ENCODE results near the gene MAPK12. TPM values are rescaled to one million over a fixed set of nuclear protein-coding genes. Genes with fewer than 3 reads are reported as not detected.

MAPK12 gene
- total and polyA plus RNA-seq, 9 of the 15 experiments (the other 6 are each of a cell fraction or from before 2014, with no cell fraction given): 0.79 to 71.5 (median 32.8) TPM

DNA sequence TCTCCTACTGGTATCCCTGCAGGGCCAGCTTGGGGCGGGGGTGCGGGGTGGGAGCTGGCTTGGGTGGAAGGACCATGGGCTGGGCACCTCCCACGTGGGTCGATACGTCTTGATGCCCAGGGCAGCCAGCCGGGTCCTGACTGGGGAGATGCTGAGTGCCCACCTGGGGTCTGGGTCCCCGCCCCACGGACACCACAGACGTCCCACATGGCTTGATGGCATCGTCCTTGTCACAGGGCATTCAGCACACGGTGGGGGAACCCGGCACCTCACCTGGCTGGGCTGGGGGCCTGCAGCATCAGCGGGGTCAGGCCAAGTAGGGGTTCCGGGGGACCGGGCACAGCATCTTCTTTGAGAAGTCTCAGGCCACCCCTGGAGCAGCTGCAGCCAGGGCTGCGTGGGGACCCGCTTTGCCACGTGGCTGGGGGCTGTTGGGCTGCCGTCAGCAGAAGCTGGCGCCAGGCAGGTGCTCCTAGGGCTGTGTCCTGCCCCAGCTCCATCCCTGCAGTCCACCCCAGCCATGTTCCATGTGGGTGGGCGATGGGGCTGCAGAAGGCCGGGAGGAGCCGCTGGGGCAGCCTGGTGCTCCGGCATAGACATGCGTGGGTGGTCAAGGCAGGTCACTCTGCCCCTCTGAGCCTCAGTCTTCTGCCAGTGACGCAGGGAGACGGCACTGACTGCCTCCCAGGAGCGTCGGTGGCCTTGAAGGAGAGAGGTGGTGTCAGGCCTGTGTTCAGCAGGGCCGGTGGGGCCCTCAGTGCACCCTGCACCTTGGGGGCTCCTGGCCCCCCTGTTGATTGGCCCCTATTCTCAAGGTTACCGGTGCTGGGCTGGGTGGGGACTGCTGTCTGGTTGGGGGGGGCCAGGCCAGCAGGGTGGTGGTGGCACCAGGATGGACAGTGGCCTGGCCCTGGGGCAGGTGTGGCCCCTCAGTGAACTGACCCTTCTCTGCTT is 52.3 kb downstream of the MAPK12 start:
- FAIRE-seq (no peak), ATAC-seq (peak; percentile 37), DNase-seq (ENCODE audit: extremely low read depth in 1 of 4, low spot score in 3 of 4) (no peak)
- Histone ChIP-seq H3K4me1 (replicated peaks in 1 of 2; ENCODE audit: control insufficient read depth in 2 of 2, insufficient read depth in 2 of 2, low read length in 2 of 2) (peaks cover 0 to 37% of the 10 kb centered on the region in 2 experiments; a peak in 2 of 5 replicates), H3K79me2 (ENCODE audit: control insufficient read depth, insufficient read depth, low read length) (peaks cover 4% of the 10 kb centered on the region; the same call in 1 of the 3 replicates), H3K9me1 (ENCODE audit: control insufficient read depth, insufficient read depth, low read length) (no peaks in the 10 kb centered on the region), H3K4me2 (ENCODE audit: insufficient read depth, low read length) (no peak overlapping the region), H3K4me3 (no peak overlapping the region), H3K9ac (ENCODE audit: insufficient read depth in 1 of 2, low read depth in 2 of 2, low read length in 2 of 2) (no peak overlapping the region; a peak in 1 of 4 replicates), H3K27ac (ENCODE audit: extremely low read depth, low read depth, low read length) (no peak overlapping the region), H2AFZ (ENCODE audit: low read depth, low read length) (no peak overlapping the region), H4K20me1 (replicated peaks; ENCODE audit: control insufficient read depth, insufficient read depth, low read length) (0 out of 2 replicates have a peak, but pooled peaks cover 3% of the 10 kb centered on the region), H3K27me3 (ENCODE audit: control insufficient read depth in 2 of 2, insufficient read depth in 2 of 2, low read length in 2 of 2) (no peaks in the 10 kb centered on the region), H3K9me3 (replicated peaks; ENCODE audit: control insufficient read depth, insufficient read depth, low read depth, low read length) (0 out of 2 replicates have a peak, but pooled peaks cover 2% of the 10 kb centered on the region), H3K36me3 (ENCODE audit: control insufficient read depth, insufficient read depth, low read length) (peaks cover 55% of the 10 kb centered on the region)
- WGBS (ENCODE audit: insufficient coverage, low coverage, missing lambda C conversion rate): 78% methylated on average over 10 of the region's 31 CpGs
- TF ChIP-seq FIP1L1 (IDR thresholded peaks at IDR 0.05; ENCODE audit: low read depth, low read length, poor library complexity, severe bottlenecking) (peak; percentile 26), U2AF1 (optimal IDR thresholded peaks at IDR 0.05; ENCODE audit: low read depth, low read length) (no peak), POLR2G (IDR thresholded peaks at IDR 0.05; ENCODE audit: low read depth, low read length) (peak; percentile 47), NCOR1 (IDR thresholded peaks at IDR 0.05) (no peak), HNRNPK (IDR thresholded peaks at IDR 0.05; ENCODE audit: low read depth, low read length, poor library complexity, severe bottlenecking) (no peak)
- TF ChIP-seq, protein P1, sequence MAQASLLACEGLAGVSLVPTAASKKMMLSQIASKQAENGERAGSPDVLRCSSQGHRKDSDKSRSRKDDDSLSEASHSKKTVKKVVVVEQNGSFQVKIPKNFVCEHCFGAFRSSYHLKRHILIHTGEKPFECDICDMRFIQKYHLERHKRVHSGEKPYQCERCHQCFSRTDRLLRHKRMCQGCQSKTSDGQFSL (CRISPR knock-in tag; IDR thresholded peaks at IDR 0.05): peak; percentile 56; the same call in 1 of the 2 replicates
- TF ChIP-seq, protein P1 (tag; IDR thresholded peaks at IDR 0.05): peak in 1 of 2 experiments; percentile 45; a peak in 1 of 4 replicates
- intact Hi-C loops (cut with micrococcal nuclease) (loop anchor here (1.0 kb wide), 1 partner anchor 60 kb away; no protein-coding TSS in a partner anchor), in situ Hi-C loops (cut with MboI) (no loop called here)
- POLR2A ChIA-PET: interaction anchor here (0.7 kb wide), 1 partner anchor 33 kb away, joined by 4 read pairs; no protein-coding TSS in a partner anchor
- no TSS peak for BruUV-seq (replicated peaks)
- CTCF ChIA-PET (ENCODE audit: low intra/inter-chr PET ratio): interaction anchor here (1.9 to 2.4 kb wide), 2 partner anchors 60 to 63 kb away, joined by 10 to 12 read pairs; no protein-coding TSS in a partner anchor
